ENCODE data around the gene NOS1. TPM values are rescaled to one million over a fixed set of nuclear protein-coding genes. Genes with fewer than 3 reads are reported as not detected.

NOS1 gene
- total RNA-seq, 1 experiment from 2014 or later, result not detected

DNA sequence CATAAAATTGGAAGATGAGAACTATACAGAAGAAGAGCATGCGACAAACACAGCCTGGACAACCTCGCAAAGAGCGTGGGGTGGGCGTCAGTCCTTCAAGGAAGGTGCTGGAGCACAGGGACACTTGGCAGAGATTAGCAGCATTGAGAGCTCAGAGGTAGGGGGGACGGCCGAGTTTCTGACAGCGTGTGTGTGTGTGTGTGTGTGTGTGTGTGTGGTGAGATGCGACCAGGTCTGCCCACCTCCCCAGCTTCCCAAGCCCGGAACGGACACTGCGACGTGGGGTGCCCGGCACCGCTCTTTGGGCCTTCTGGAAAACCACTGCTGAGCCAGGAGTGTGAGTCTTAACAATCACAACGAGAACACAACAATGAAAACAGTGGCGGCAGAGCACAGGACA lies 153.2 kb downstream of the NOS1 start:
- Histone ChIP-seq H3K36me3 (ENCODE audit: control insufficient read depth, insufficient read depth, low read length) (no peaks in the 10 kb centered on the region), H3K4me3 (ENCODE audit: low read depth, low read length) (no peak overlapping the region), H3K27me3 (replicated peaks; ENCODE audit: control insufficient read depth, insufficient read depth, low read length) (no peaks in the 10 kb centered on the region), H3K9me3 (no peaks in the 10 kb centered on the region), H3K4me1 (no peaks in the 10 kb centered on the region)
- H3K36me3 Mint-ChIP-seq (ENCODE audit: insufficient read depth, unreplicated experiment), result no peaks in the 10 kb centered on the region
- H3K27ac Mint-ChIP-seq (ENCODE audit: unreplicated experiment), result no peak overlapping the region
- intact Hi-C loops (cut with micrococcal nuclease; ENCODE audit: unreplicated experiment), result no loop called here
- no peaks in the 10 kb centered on the region for H3K9me3 Mint-ChIP-seq (ENCODE audit: unreplicated experiment)
- H3K4me1 Mint-ChIP-seq (ENCODE audit: low read depth, unreplicated experiment), result no peaks in the 10 kb centered on the region
- no TSS peak for BruUV-seq (replicated peaks)
- TF ChIP-seq, protein P1, sequence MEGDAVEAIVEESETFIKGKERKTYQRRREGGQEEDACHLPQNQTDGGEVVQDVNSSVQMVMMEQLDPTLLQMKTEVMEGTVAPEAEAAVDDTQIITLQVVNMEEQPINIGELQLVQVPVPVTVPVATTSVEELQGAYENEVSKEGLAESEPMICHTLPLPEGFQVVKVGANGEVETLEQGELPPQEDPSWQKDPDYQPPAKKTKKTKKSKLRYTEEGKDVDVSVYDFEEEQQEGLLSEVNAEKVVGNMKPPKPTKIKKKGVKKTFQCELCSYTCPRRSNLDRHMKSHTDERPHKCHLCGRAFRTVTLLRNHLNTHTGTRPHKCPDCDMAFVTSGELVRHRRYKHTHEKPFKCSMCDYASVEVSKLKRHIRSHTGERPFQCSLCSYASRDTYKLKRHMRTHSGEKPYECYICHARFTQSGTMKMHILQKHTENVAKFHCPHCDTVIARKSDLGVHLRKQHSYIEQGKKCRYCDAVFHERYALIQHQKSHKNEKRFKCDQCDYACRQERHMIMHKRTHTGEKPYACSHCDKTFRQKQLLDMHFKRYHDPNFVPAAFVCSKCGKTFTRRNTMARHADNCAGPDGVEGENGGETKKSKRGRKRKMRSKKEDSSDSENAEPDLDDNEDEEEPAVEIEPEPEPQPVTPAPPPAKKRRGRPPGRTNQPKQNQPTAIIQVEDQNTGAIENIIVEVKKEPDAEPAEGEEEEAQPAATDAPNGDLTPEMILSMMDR (IDR thresholded peaks at IDR 0.05; ENCODE audit: insufficient read depth in 1 of 2, low read depth in 1 of 2, low read length in 1 of 2, severe bottlenecking in 1 of 2, unreplicated experiment in 1 of 2), result no peak
- POLR2A ChIA-PET, result no interaction called here
- H3K27me3 Mint-ChIP-seq (ENCODE audit: insufficient read depth, unreplicated experiment), result peaks cover 20% of the 10 kb centered on the region
- H3K4me3 Mint-ChIP-seq (ENCODE audit: unreplicated experiment), result no peak overlapping the region
- DNase-seq, result no peak
- CTCF ChIA-PET, result no interaction called here

DNA sequence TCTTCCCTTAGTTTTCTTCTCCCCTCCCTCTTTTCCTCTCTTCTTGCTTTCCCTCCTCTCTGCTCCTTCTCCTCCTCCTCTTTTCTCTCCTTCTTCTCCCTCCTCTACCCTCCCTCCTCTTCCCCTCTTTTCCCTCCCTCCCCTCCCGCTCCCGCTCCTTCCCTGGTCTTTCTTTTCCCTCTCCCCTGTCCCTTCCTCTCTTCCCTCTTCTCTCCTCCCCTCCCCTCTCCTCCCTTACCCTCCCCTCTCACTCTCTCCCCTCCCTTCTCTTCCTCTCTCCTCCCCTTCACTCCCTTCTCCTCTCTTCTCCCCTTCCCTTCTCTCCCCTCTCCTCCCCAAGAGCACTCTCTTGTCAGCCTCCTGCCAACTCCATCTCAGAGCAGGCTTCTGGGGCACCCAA lies 153.8 kb downstream of the NOS1 start:
- no peak overlapping the region for H3K4me3 ChIP-seq (ENCODE audit: low read depth, low read length)
- Mint-ChIP-seq H3K27me3 (ENCODE audit: insufficient read depth, unreplicated experiment) (peaks cover 15% of the 10 kb centered on the region), H3K4me1 (ENCODE audit: low read depth, unreplicated experiment) (no peaks in the 10 kb centered on the region), H3K27ac (ENCODE audit: unreplicated experiment) (no peak overlapping the region), H3K4me3 (ENCODE audit: unreplicated experiment) (no peak overlapping the region), H3K9me3 (ENCODE audit: unreplicated experiment) (no peaks in the 10 kb centered on the region), H3K36me3 (ENCODE audit: insufficient read depth, unreplicated experiment) (no peaks in the 10 kb centered on the region)
- CTCF ChIA-PET, result no interaction called here
- DNase-seq, result no peak
- H3K36me3 ChIP-seq (ENCODE audit: control insufficient read depth, insufficient read depth, low read length), result no peaks in the 10 kb centered on the region
- POLR2A ChIA-PET, result no interaction called here
- BruUV-seq (replicated peaks), result no TSS peak
- no peaks in the 10 kb centered on the region for H3K27me3 ChIP-seq (replicated peaks; ENCODE audit: control insufficient read depth, insufficient read depth, low read length)
- TF ChIP-seq, protein P1 (IDR thresholded peaks at IDR 0.05; ENCODE audit: insufficient read depth in 1 of 2, low read depth in 1 of 2, low read length in 1 of 2, severe bottlenecking in 1 of 2, unreplicated experiment in 1 of 2), result no peak
- no peaks in the 10 kb centered on the region for H3K4me1 ChIP-seq
- no peaks in the 10 kb centered on the region for H3K9me3 ChIP-seq
- intact Hi-C loops (cut with micrococcal nuclease; ENCODE audit: unreplicated experiment), result no loop called here

DNA sequence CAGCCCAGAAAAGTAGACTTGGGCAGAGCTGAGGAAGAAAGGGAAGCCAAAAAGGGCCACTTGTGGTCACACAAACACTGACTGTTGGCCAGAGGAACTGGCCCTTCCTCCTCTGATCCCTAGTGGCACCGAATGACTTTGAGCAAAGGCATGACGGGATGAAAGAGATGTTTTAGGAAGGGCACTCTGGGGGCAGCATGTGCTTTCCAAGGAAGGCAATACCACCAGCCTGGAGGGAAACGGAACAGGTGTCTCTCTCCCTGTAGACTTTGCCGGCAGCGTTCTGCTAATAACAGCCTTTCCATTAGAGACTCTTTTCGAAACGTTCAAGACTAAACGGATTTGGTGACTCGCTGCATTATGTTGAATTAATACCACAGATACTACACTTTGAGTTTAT lies 158.9 kb downstream of the NOS1 start:
- TF ChIP-seq, protein P1 (IDR thresholded peaks at IDR 0.05; ENCODE audit: insufficient read depth in 1 of 2, low read depth in 1 of 2, low read length in 1 of 2, severe bottlenecking in 1 of 2, unreplicated experiment in 1 of 2), result no peak
- no peak for DNase-seq

More for the DNA sequence above, 158.9 kb downstream of the NOS1 start:
- Mint-ChIP-seq H3K9me3 (ENCODE audit: unreplicated experiment) (no peaks in the 10 kb centered on the region), H3K36me3 (ENCODE audit: insufficient read depth, unreplicated experiment) (no peaks in the 10 kb centered on the region), H3K4me3 (ENCODE audit: unreplicated experiment) (no peak overlapping the region), H3K27ac (ENCODE audit: unreplicated experiment) (no peak overlapping the region), H3K27me3 (ENCODE audit: insufficient read depth, unreplicated experiment) (peaks cover 11% of the 10 kb centered on the region), H3K4me1 (ENCODE audit: low read depth, unreplicated experiment) (no peaks in the 10 kb centered on the region)
- no peaks in the 10 kb centered on the region for H3K36me3 ChIP-seq (ENCODE audit: control insufficient read depth, insufficient read depth, low read length)
- no peak overlapping the region for H3K4me3 ChIP-seq (ENCODE audit: low read depth, low read length)
- no peaks in the 10 kb centered on the region for H3K9me3 ChIP-seq
- CTCF ChIA-PET, result interaction anchor here (0.5 kb wide), 1 partner anchor 90 kb away, joined by 3 read pairs; no protein-coding TSS in a partner anchor
- intact Hi-C loops (cut with micrococcal nuclease; ENCODE audit: unreplicated experiment), result no loop called here
- BruUV-seq (replicated peaks), result no TSS peak
- no peaks in the 10 kb centered on the region for H3K27me3 ChIP-seq (replicated peaks; ENCODE audit: control insufficient read depth, insufficient read depth, low read length)
- POLR2A ChIA-PET, result no interaction called here
- no peaks in the 10 kb centered on the region for H3K4me1 ChIP-seq
